ENCODE results near the gene SKA3.
"Not testable (repeated sequence)": the region's sequence is repeated elsewhere in the genome, so short reads cannot be mapped to it uniquely, and the experiment has no call there.

The SKA3 gene

GRCh38 chr13:21216332-21216731 lies 40.0 kb upstream of the SKA3 start:
- no peak for DNase-seq (ENCODE audit: extremely low spot score)
- ChIA-PET POLR2A (no interaction called here), CTCF (no interaction called here)
- TF ChIP-seq SP1 (IDR thresholded peaks at IDR 0.05), result no peak

GRCh38 chr13:21215419-21215818 lies 39.1 kb upstream of the SKA3 start:
- DNase-seq (ENCODE audit: extremely low spot score); POLR2A ChIA-PET; CTCF ChIA-PET: not testable (repeated sequence)

GRCh38 chr13:21212138-21212775 lies 35.9 kb upstream of the SKA3 start:
- CTCF ChIA-PET, result no interaction called here

GRCh38 chr13:21208652-21209154 lies 32.4 kb upstream of the SKA3 start:
- TF ChIP-seq HDGF (IDR thresholded peaks at IDR 0.05; ENCODE audit: borderline replicate concordance) (no peak), BHLHE40 (IDR thresholded peaks at IDR 0.05; ENCODE audit: borderline replicate concordance) (no peak), LEF1 (IDR thresholded peaks at IDR 0.05; ENCODE audit: borderline replicate concordance) (no peak), NFRKB (IDR thresholded peaks at IDR 0.05) (no peak), L3MBTL2 (conservative IDR thresholded peaks at IDR 0.05) (no peak), ELF4 (IDR thresholded peaks at IDR 0.05) (no peak), ZNF384 (IDR thresholded peaks at IDR 0.05) (no peak), FOXA1 (IDR thresholded peaks at IDR 0.05) (no peak), CTBP1 (IDR thresholded peaks at IDR 0.05; ENCODE audit: borderline replicate concordance) (no peak), PKNOX1 (IDR thresholded peaks at IDR 0.05) (no peak)
- ChIA-PET CTCF (no interaction called here), POLR2A (no interaction called here)
- no peak for DNase-seq (ENCODE audit: extremely low spot score)

More at GRCh38 chr13:21212138-21212775, 35.9 kb upstream of the SKA3 start:
- no peak for DNase-seq (ENCODE audit: extremely low spot score)
- TF ChIP-seq CTBP1 (IDR thresholded peaks at IDR 0.05; ENCODE audit: borderline replicate concordance) (no peak), ELF4 (IDR thresholded peaks at IDR 0.05) (no peak), SP1 (IDR thresholded peaks at IDR 0.05) (no peak), BHLHE40 (IDR thresholded peaks at IDR 0.05; ENCODE audit: borderline replicate concordance) (no peak)
- POLR2A ChIA-PET, result no interaction called here

GRCh38 chr13:21202767-21203531 lies 26.6 kb upstream of the SKA3 start:
- POLR2A ChIA-PET, result no interaction called here
- DNase-seq (ENCODE audit: extremely low spot score), result no peak

GRCh38 chr13:21201456-21202190 lies 25.3 kb upstream of the SKA3 start:
- DNase-seq (ENCODE audit: extremely low spot score); CTCF ChIA-PET; POLR2A ChIA-PET: not testable (repeated sequence)

More at GRCh38 chr13:21202767-21203531, 26.6 kb upstream of the SKA3 start:
- TF ChIP-seq ARNT (IDR thresholded peaks at IDR 0.05), result no peak
- no peak for TF ChIP-seq LEF1 (IDR thresholded peaks at IDR 0.05; ENCODE audit: borderline replicate concordance)
- no peak for TF ChIP-seq FOXK2 (IDR thresholded peaks at IDR 0.05)
- TF ChIP-seq HDGF (IDR thresholded peaks at IDR 0.05; ENCODE audit: borderline replicate concordance), result no peak
- TF ChIP-seq FOXM1 (IDR thresholded peaks at IDR 0.05; ENCODE audit: borderline replicate concordance), result no peak
- no peak for TF ChIP-seq ELF4 (IDR thresholded peaks at IDR 0.05)
- TF ChIP-seq ZNF384 (IDR thresholded peaks at IDR 0.05), result no peak
- no peak for TF ChIP-seq SP1 (IDR thresholded peaks at IDR 0.05)
- CTCF ChIA-PET, result no interaction called here

- CTCF ChIA-PET, result interaction anchor here (0.6 to 1.0 kb wide), 2 partner anchors 16 to 273 kb away, joined by 3 to 6 read pairs; no protein-coding TSS in a partner anchor
- POLR2A ChIA-PET, result not testable (repeated sequence)
Observed at GRCh38 chr13:21198391-21198790, 22.0 kb upstream of the SKA3 start.

GRCh38 chr13:21197606-21198225 lies 21.4 kb upstream of the SKA3 start:
- CTCF ChIA-PET, result interaction anchor here (1.0 kb wide), 1 partner anchor 17 kb away, joined by 3 read pairs; no protein-coding TSS in a partner anchor
- POLR2A ChIA-PET; DNase-seq (ENCODE audit: extremely low spot score): not testable (repeated sequence)

More at GRCh38 chr13:21198391-21198790, 22.0 kb upstream of the SKA3 start:
- DNase-seq (ENCODE audit: extremely low spot score), result not testable (repeated sequence)

- CTCF ChIA-PET; POLR2A ChIA-PET; DNase-seq (ENCODE audit: extremely low spot score): not testable (repeated sequence)
Observed at GRCh38 chr13:21194756-21195155, 18.4 kb upstream of the SKA3 start.

GRCh38 chr13:21186410-21186809 lies 10.1 kb upstream of the SKA3 start:
- CTCF ChIA-PET; DNase-seq (ENCODE audit: extremely low spot score); POLR2A ChIA-PET: not testable (repeated sequence)

All from HEK293T (cell line).